A549 treated with DMSO at 1 μM for 4 hours (cell line): ENCODE results near the gene SCMH1. TPM values are rescaled to one million over a fixed set of nuclear protein-coding genes. Genes with fewer than 3 reads are reported as not detected.

ENCODE experiments used
- total RNA-seq: library from RNA; stranded (reverse); fragments of 200-300 nt; extraction: Qiagen RNA extraction; gene quantifications from 5 replicates; pipeline ENCODE4 v1.2.3, GENCODE V29; 2022; ENCODE audit warnings: low read depth

The SCMH1 gene
- 10.0 to 14.8 TPM (median 12.7 TPM) in 5 replicates for total RNA-seq

DNA sequence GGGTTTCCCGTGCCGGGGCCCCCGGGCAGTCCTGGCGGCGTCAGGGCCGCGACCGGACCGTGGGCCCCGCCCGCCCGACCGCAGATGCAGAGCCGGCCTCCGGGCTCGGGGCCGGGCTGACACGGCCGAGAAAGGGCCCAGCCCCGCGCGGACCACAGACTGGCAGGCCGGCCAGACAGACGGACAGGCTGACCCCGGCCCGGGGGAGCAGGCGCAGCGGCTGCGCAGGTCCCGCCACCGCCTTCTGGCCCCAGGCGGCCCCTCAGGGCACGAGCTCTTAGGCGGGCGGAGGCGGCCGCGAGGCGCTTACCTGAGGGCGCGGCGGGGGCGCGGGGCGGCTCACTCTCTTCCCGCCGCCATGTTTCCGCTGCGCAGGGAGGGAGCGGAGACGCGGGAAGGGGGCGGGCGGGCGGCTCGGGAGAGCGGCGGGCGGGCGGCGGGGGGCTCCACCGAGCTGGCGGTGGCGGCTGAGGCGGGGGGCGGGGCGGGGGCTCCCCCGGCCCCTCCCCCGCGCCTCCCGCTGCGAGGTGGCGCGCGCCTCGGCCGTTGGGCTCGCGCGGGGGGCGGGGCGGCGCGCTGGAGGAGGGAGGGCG is at the start of gene SCMH1:
SCMH1 (minus strand) TSS at position 558 of the 593 bp plus-strand sequence. CDS start 56,173 bp downstream, outside the sequence.

DNA sequence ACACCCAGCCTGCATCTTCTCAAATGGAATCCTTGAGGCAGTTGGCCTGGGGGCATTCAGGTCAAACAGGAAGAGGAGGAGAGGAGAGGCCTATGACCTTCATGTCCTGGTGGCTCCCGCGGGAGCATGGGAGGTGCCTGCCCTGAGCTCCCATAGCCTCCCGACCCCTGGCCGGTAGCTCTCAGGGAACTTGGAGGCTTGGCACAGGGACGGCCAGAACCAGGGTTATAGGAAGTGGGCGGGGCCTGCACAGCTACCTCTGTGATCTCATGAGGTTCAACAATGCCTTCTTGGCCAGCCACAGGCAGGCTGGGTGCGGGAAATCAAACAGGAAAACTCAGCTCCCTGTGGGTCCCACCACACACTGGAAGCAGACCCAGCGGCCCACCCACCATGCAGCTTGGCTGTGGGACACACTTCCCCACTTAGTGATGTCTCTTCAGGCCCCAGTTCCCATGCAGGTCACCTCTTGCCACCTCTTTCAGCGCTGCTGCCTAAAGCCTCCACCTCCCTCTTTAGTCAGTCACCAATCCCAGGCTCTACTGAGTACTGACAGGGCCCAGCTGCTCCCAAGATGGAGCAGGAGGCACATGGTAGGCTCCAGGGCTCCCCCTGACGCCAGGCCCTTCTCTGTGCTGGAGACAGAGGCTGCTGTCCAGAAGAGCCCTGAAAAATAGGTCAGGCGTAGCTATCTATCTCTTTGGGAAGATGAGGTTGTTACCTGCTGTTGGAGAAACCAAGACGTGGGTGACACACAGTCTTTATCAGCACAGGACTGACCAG is 220.4 kb downstream of the SCMH1 start, which contains the start of gene SLFNL1:
SLFNL1 (minus strand) TSS at position 200 of the 783 bp plus-strand sequence. CDS start 1,065 bp downstream, outside the sequence.

GRCh38 chr1:40979241-40980067 is 262.7 kb downstream of the SCMH1 start, which contains the start of gene CTPS1:
CTPS1 (plus strand) TSS chr1:40979696; CDS start chr1:40983291, 3,595 bp downstream.

Other genes starting within 250 kb of the SCMH1 start
- gene SLFNL1, start 220.6 kb downstream of the SCMH1 start, total RNA-seq = 0.03 to 0.07 TPM (median 0.06 TPM) in 3 of 5 replicates, not detected in the others
- gene FOXO6, start 119.1 kb upstream of the SCMH1 start, total RNA-seq = 0.29 to 0.74 TPM (median 0.48 TPM) in 5 replicates
- 2.8 to 4.8 TPM (median 3.7 TPM) in 5 replicates for gene EDN2, start 242.4 kb upstream of the SCMH1 start, total RNA-seq